GM12891 (cell line): Measurements from ENCODE around the gene FHIT.

ENCODE experiments used
- POLR2A ChIP-seq: IDR thresholded peaks from 2 replicates; pipeline ENCODE4 v1.6.1; 2011; ENCODE audit warnings: low read depth, low read length, control low read depth
- POLR2AphosphoS5 ChIP-seq: IDR thresholded peaks from 2 replicates; pipeline ENCODE4 v1.6.1; 2011; ENCODE audit warnings: low read depth, low read length, control low read depth
- POU2F2 ChIP-seq: IDR thresholded peaks from 2 replicates; pipeline ENCODE4 v1.6.1; 2011; ENCODE audit warnings: low read depth, mild to moderate bottlenecking, control low read depth, low read length, moderate library complexity
- TAF1 ChIP-seq: IDR thresholded peaks from 2 replicates; pipeline ENCODE4 v1.6.1; 2011; ENCODE audit warnings: low read depth, low read length, control low read depth

GRCh38 chr3:60333710-60334109, 917.5 kb downstream of the FHIT start:
- TF ChIP-seq POLR2AphosphoS5, result no peak
- TF ChIP-seq POLR2A, result no peak
- no peak for TF ChIP-seq TAF1
- no peak for TF ChIP-seq POU2F2
